Stimulated activated naive CD4-positive, alpha-beta T cell treated with Interleukin-2 at 50 U/mL for 16 hours (primary cell): ENCODE data around the gene HLF.

Experiments
- DNase-seq: peaks from one replicate; lab custom pipeline; 2025; lab: John Stamatoyannopoulos, UW

The HLF gene

GRCh38 chr17:55308613-55309391 lies 44.0 kb downstream of the HLF start:
- DNase-seq = no peak

- no peak for DNase-seq
Measured at GRCh38 chr17:55311767-55312375, 47.1 kb downstream of the HLF start.

- no peak for DNase-seq
Measured at GRCh38 chr17:55312852-55313251, 48.1 kb downstream of the HLF start.

GRCh38 chr17:55314061-55314783 lies 49.5 kb downstream of the HLF start:
- no peak for DNase-seq

GRCh38 chr17:55314784-55315491 lies 50.2 kb downstream of the HLF start:
- no peak for DNase-seq

- no peak for DNase-seq
Measured at GRCh38 chr17:55316499-55316898, 51.7 kb downstream of the HLF start.

GRCh38 chr17:55317284-55317683 lies 52.5 kb downstream of the HLF start:
- DNase-seq = no peak

GRCh38 chr17:55318081-55318480 lies 53.3 kb downstream of the HLF start:
- no peak for DNase-seq

- DNase-seq = no peak
Measured at GRCh38 chr17:55318715-55319487, 54.1 kb downstream of the HLF start.

GRCh38 chr17:55319933-55320593 lies 55.3 kb downstream of the HLF start:
- DNase-seq = no peak

GRCh38 chr17:55320594-55321426 lies 56.0 kb downstream of the HLF start:
- no peak for DNase-seq

GRCh38 chr17:55321427-55322060 lies 56.8 kb downstream of the HLF start:
- DNase-seq = no peak

- no peak for DNase-seq
Measured at GRCh38 chr17:55322453-55322985, 57.8 kb downstream of the HLF start.

GRCh38 chr17:55323518-55324295 lies 58.9 kb downstream of the HLF start:
- DNase-seq = no peak

GRCh38 chr17:55324296-55324978 lies 59.7 kb downstream of the HLF start:
- no peak for DNase-seq

GRCh38 chr17:55325406-55325805 lies 60.6 kb downstream of the HLF start:
- no peak for DNase-seq

- no peak for DNase-seq
Measured at GRCh38 chr17:55326030-55326429, 61.3 kb downstream of the HLF start.
